H9 (cell line): ENCODE results near the gene ARSG. TPM values are rescaled to one million over a fixed set of nuclear protein-coding genes. Genes with fewer than 3 reads are reported as not detected.

Experiments
- DNase-seq: peaks from one replicate; pipeline ENCODE4 v3.0.0-alpha.2; 2017
- H2AFZ ChIP-seq: one replicate; pipeline ENCODE4 v1.6.1; 2013; ENCODE audit warnings: mild to moderate bottlenecking, low read length, control low read depth, moderate library complexity
- H2AK5ac ChIP-seq: 2 replicates; pipeline ENCODE4 v1.6.1; 2013; ENCODE audit warnings: low read length, control low read depth, mixed read lengths; ENCODE audit not compliant: insufficient read length
- H2BK120ac ChIP-seq: one replicate; pipeline ENCODE4 v1.6.1; 2013; ENCODE audit warnings: low read depth, mild to moderate bottlenecking, low read length, control low read depth, inconsistent platforms; ENCODE audit not compliant: poor library complexity, severe bottlenecking
- H2BK12ac ChIP-seq: 2 replicates; pipeline ENCODE4 v1.6.1; 2013; ENCODE audit warnings: low read length, control low read depth, mixed read lengths, low read depth; ENCODE audit not compliant: insufficient read length
- H2BK15ac ChIP-seq: 2 replicates; pipeline ENCODE4 v1.6.1; 2013; ENCODE audit warnings: low read depth, low read length, control low read depth
- H2BK20ac ChIP-seq: one replicate; pipeline ENCODE4 v1.6.1; 2013; ENCODE audit warnings: low read depth, mild to moderate bottlenecking, low read length, control low read depth, inconsistent platforms; ENCODE audit not compliant: poor library complexity, severe bottlenecking
- H2BK5ac ChIP-seq: 2 replicates; pipeline ENCODE4 v1.6.1; 2013; ENCODE audit warnings: low read length, control low read depth, mixed read lengths; ENCODE audit not compliant: insufficient read length
- H3K14ac ChIP-seq: 2 replicates; pipeline ENCODE4 v1.6.1; 2013; ENCODE audit warnings: low read length, control low read depth; ENCODE audit not compliant: insufficient read depth
- H3K18ac ChIP-seq: 2 replicates; pipeline ENCODE4 v1.6.1; 2013; ENCODE audit warnings: low read depth, mild to moderate bottlenecking, mixed read lengths, low read length, control low read depth; ENCODE audit not compliant: insufficient read length
- H3K23ac ChIP-seq: 2 replicates; pipeline ENCODE4 v1.6.1; 2013; ENCODE audit warnings: low read length, control low read depth, mixed read lengths, low read depth; ENCODE audit not compliant: insufficient read length
- H3K23me2 ChIP-seq: 2 replicates; pipeline ENCODE4 v1.6.1; 2013; ENCODE audit warnings: low read depth, mild to moderate bottlenecking, mixed read lengths, low read length, control low read depth; ENCODE audit not compliant: insufficient read length, poor library complexity, severe bottlenecking
- H3K27ac ChIP-seq: 2 replicates; pipeline ENCODE4 v1.5.1; 2013; ENCODE audit warnings: low read length, control low read depth, mixed read lengths, low read depth; ENCODE audit not compliant: insufficient read length
- H3K27me3 ChIP-seq: 2 replicates; pipeline ENCODE4 v1.6.1; 2013; ENCODE audit warnings: low read length, control low read depth, inconsistent platforms; ENCODE audit not compliant: insufficient read depth
- H3K4ac ChIP-seq: 2 replicates; pipeline ENCODE4 v1.6.1; 2013; ENCODE audit warnings: low read depth, mild to moderate bottlenecking, control low read depth, inconsistent platforms, low read length, moderate library complexity
- H3K4me1 ChIP-seq: 2 replicates; pipeline ENCODE4 v1.6.1; 2013; ENCODE audit warnings: low read length, control low read depth, inconsistent platforms; ENCODE audit not compliant: insufficient read depth
- H3K4me2 ChIP-seq: 2 replicates; pipeline ENCODE4 v1.6.1; 2013; ENCODE audit warnings: low read length, control low read depth, mixed read lengths; ENCODE audit not compliant: insufficient read length, insufficient read depth
- H3K56ac ChIP-seq: 2 replicates; pipeline ENCODE4 v1.6.1; 2013; ENCODE audit warnings: low read depth, mild to moderate bottlenecking, mixed read lengths, low read length, control low read depth; ENCODE audit not compliant: insufficient read length
- H3K79me1 ChIP-seq: 2 replicates; pipeline ENCODE4 v1.6.1; 2013; ENCODE audit warnings: low read depth, mild to moderate bottlenecking, moderate library complexity, low read length, control low read depth, inconsistent platforms; ENCODE audit not compliant: insufficient read depth, poor library complexity, severe bottlenecking
- H3K79me2 ChIP-seq: 2 replicates; pipeline ENCODE4 v1.6.1; 2013; ENCODE audit warnings: low read length, control low read depth, inconsistent platforms; ENCODE audit not compliant: insufficient read depth
- H3K9ac ChIP-seq: 2 replicates; pipeline ENCODE4 v1.6.1; 2013; ENCODE audit warnings: low read length, control low read depth, mixed read lengths; ENCODE audit not compliant: insufficient read length; ENCODE audit errors: extremely low read depth
- H3K9me3 ChIP-seq: one replicate; pipeline ENCODE4 v1.6.1; 2013; ENCODE audit warnings: low read depth, low read length, inconsistent platforms; ENCODE audit not compliant: control insufficient read depth
- H3T11ph ChIP-seq: one replicate; pipeline ENCODE4 v1.6.1; 2013; ENCODE audit warnings: mild to moderate bottlenecking, low read length, control low read depth, inconsistent platforms
- H4K20me1 ChIP-seq: one replicate; pipeline ENCODE4 v1.6.1; 2013; ENCODE audit not compliant: control insufficient read depth, insufficient read length, insufficient read depth
- H4K5ac ChIP-seq: 2 replicates; pipeline ENCODE4 v1.6.1; 2013; ENCODE audit warnings: low read depth, mild to moderate bottlenecking, mixed read lengths, low read length, control low read depth; ENCODE audit not compliant: insufficient read length
- H4K8ac ChIP-seq: replicated peaks from 2 replicates; pipeline ENCODE4 v1.6.1; 2013; ENCODE audit warnings: low read length, control low read depth, mixed read lengths, low read depth; ENCODE audit not compliant: insufficient read length
- H4K91ac ChIP-seq: 2 replicates; pipeline ENCODE4 v1.6.1; 2013; ENCODE audit warnings: low read depth, mild to moderate bottlenecking, moderate library complexity, mixed read lengths, low read length, control low read depth; ENCODE audit not compliant: insufficient read length
- H3K27ac Mint-ChIP-seq, 3 experiments: 2 replicates in 2 of 3; 3 replicates in 1 of 3; pipeline ENCODE4 v1.8.0; 2020 to 2021; ENCODE audit warnings: mixed read lengths in 3 of 3, mild to moderate bottlenecking in 1 of 3, moderate library complexity in 1 of 3
- H3K27me3 Mint-ChIP-seq: 2 replicates; pipeline ENCODE4 v1.8.0; 2021; ENCODE audit warnings: low read depth, mild to moderate bottlenecking, moderate library complexity, mixed read lengths
- H3K36me3 Mint-ChIP-seq, 3 experiments: 2 replicates in 2 of 3; 3 replicates in 1 of 3; pipeline ENCODE4 v1.8.0; 2020 to 2021; ENCODE audit warnings: low read depth in 3 of 3, mixed read lengths in 3 of 3; ENCODE audit not compliant: insufficient read depth in 1 of 3
- H3K4me1 Mint-ChIP-seq, 2 experiments: 2 replicates each; pipeline ENCODE4 v1.8.0; 2020; ENCODE audit warnings: mixed read lengths in 2 of 2
- H3K4me3 Mint-ChIP-seq, 2 experiments: 2 replicates in 1 of 2; 3 replicates in 1 of 2; pipeline ENCODE4 v1.8.0; 2020 to 2021; ENCODE audit warnings: mild to moderate bottlenecking in 2 of 2, mixed read lengths in 2 of 2, moderate library complexity in 1 of 2
- H3K9me3 Mint-ChIP-seq, 2 experiments: 2 replicates in 1 of 2; 3 replicates in 1 of 2; pipeline ENCODE4 v1.8.0; 2020; ENCODE audit warnings: mild to moderate bottlenecking in 2 of 2, mixed read lengths in 2 of 2, moderate library complexity in 1 of 2
- CTCF ChIP-seq: fragments of 200-600 bp; sonication (generic); conservative IDR thresholded peaks from 3 replicates; pipeline ENCODE4 v1.8.0; 2021; ENCODE audit warnings: antibody characterized with exemption, mild to moderate bottlenecking
- WGBS: extraction: QIAGEN DNeasy Blood & Tissue Kit; methylation state at CpG from one replicate; pipeline ENCODE4 v1.1.7; 2013; ENCODE audit warnings: missing lambda C conversion rate, low lambda C conversion rate, mixed read lengths; ENCODE audit not compliant: insufficient read length; ENCODE audit errors: extremely low coverage; 5-methylcytosine and 5-hydroxymethylcytosine counted together
- total RNA-seq: library from RNA; stranded (reverse); gene quantifications from 2 replicates; pipeline ENCODE4 v1.2.1, GENCODE V29; 2021

The ARSG gene
- total RNA-seq, 1 experiment from 2014 or later: 3.6 TPM

DNA sequence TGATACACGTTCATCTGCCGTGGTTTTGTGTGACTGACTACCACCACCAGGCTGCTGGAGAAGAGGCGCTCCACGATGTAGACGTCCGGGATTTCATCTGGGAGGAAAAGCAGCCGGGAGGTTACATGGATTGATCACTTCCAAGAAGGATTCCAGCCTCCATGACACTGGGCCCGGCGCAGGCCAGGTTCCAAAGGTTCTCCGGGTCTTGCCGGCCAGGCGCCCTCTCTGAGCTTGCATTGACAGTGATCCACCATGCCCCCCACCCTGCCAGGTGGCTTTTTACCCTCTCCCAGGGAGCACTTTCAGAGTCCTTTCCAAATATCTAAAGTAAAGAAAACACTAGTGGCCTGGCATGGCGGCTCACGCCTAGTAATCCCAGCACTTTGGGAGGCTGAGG lies 159.5 kb downstream of the ARSG start:
- no peak overlapping the region for H2BK120ac ChIP-seq
- Mint-ChIP-seq H3K27ac (no peak overlapping the region; a peak in 1 of 7 replicates), H3K9me3 (no peaks in the 10 kb centered on the region), H3K36me3 (peaks cover 13 to 21% (median 18%) of the 10 kb centered on the region in 3 experiments; a peak in 6 of 7 replicates), H3K27me3 (no peaks in the 10 kb centered on the region), H3K4me3 (no peak overlapping the region), H3K4me1 (peaks cover 5 to 6% of the 10 kb centered on the region in 2 experiments)
- no peak overlapping the region for H2AFZ ChIP-seq
- no peak overlapping the region for H3K27ac ChIP-seq
- no peak overlapping the region for H3K14ac ChIP-seq
- H3K4ac ChIP-seq: no peak overlapping the region
- H3K9ac ChIP-seq: no peak overlapping the region
- H4K5ac ChIP-seq: no peak overlapping the region
- no peaks in the 10 kb centered on the region for H3K27me3 ChIP-seq
- no CpG with 5 or more reads among the region's 14 CpGs for WGBS
- no peaks in the 10 kb centered on the region for H3K9me3 ChIP-seq
- no peak overlapping the region for H3K4me2 ChIP-seq
- H3K23ac ChIP-seq: no peak overlapping the region
- H4K91ac ChIP-seq: no peak overlapping the region
- no peak overlapping the region for H2AK5ac ChIP-seq
- no peak for DNase-seq
- no peaks in the 10 kb centered on the region for H4K20me1 ChIP-seq
- no peak overlapping the region for H3T11ph ChIP-seq
- H3K18ac ChIP-seq: no peak overlapping the region
- H3K79me1 ChIP-seq: no peaks in the 10 kb centered on the region
- no peak overlapping the region for H2BK5ac ChIP-seq
- no peaks in the 10 kb centered on the region for H3K79me2 ChIP-seq
- no peak for TF ChIP-seq CTCF
- H3K23me2 ChIP-seq: no peaks in the 10 kb centered on the region
- H3K56ac ChIP-seq: no peak overlapping the region
- no peak overlapping the region for H2BK15ac ChIP-seq
- H2BK12ac ChIP-seq: no peak overlapping the region
- no peak overlapping the region for H2BK20ac ChIP-seq
- no peak overlapping the region for H4K8ac ChIP-seq
- H3K4me1 ChIP-seq: no peaks in the 10 kb centered on the region
